Tibial nerve (tissue), 4 donors: ENCODE data around the gene S100A9. TPM values are rescaled to one million over a fixed set of nuclear protein-coding genes. Genes with fewer than 3 reads are reported as not detected.
"Not testable (repeated sequence)": the region's sequence is repeated elsewhere in the genome, so short reads cannot be mapped to it uniquely, and the experiment has no call there.

ENCODE experiments used
- DNase-seq, 2 donors: peaks; one replicate each; pipeline ENCODE4 v3.0.0-alpha.2; 2019; ENCODE audit warnings: low spot score in 2 of 2
- H3K27ac ChIP-seq, 4 donors: fragments of 200-600 bp; sonication (generic) in 3 of 4; one replicate each; pipeline ENCODE4 v1.5.1; 2017 to 2019; ENCODE audit warnings: mild to moderate bottlenecking in 1 of 4
- H3K27me3 ChIP-seq, 2 donors: fragments of 200-600 bp; sonication (generic) in 1 of 2; one replicate each; pipeline versions ENCODE4 v1.5.1 to v1.6.0; 2017 to 2019
- H3K36me3 ChIP-seq, 3 donors: fragments of 200-600 bp; sonication (generic); one replicate each; pipeline ENCODE4 v1.5.1; 2018 to 2019
- H3K4me1 ChIP-seq, 4 donors: fragments of 200-600 bp; sonication (generic) in 3 of 4; one replicate each; pipeline ENCODE4 v1.5.1; 2017 to 2019
- H3K4me3 ChIP-seq, 4 donors: fragments of 200-600 bp; sonication (generic) in 3 of 4; one replicate each; pipeline ENCODE4 v1.5.1; 2017 to 2019; ENCODE audit warnings: mild to moderate bottlenecking in 1 of 4, moderate library complexity in 1 of 4
- H3K9me3 ChIP-seq, 4 donors: fragments of 200-600 bp; sonication (generic) in 3 of 4; one replicate each; pipeline ENCODE4 v1.5.1; 2017 to 2019
- CTCF ChIP-seq, 5 experiments: fragments of 200-600 bp in 3 of 5; fragments of 450-650 bp in 2 of 5; sonication (generic) in 3 of 5; IDR thresholded peaks; one replicate each; pipeline ENCODE4 v1.5.1; 2016 to 2019; ENCODE audit warnings: antibody characterized with exemption in 5 of 5, mild to moderate bottlenecking in 3 of 5, moderate library complexity in 2 of 5
- EP300 ChIP-seq, 2 donors: sonication (generic); formaldehyde crosslinking; IDR thresholded peaks; one replicate each; pipeline ENCODE4 v1.6.1; 2017; ENCODE audit warnings: antibody characterized with exemption in 2 of 2, mild to moderate bottlenecking in 1 of 2
- POLR2A ChIP-seq, 2 donors: fragments of 450-650 bp; IDR thresholded peaks; one replicate each; pipeline ENCODE4 v1.6.1; 2017; ENCODE audit warnings: antibody characterized with exemption in 2 of 2, mild to moderate bottlenecking in 2 of 2, moderate library complexity in 2 of 2
- WGBS, 2 donors: methylation state at CpG; one replicate each; pipeline ENCODE4 v1.1.5; 2018; 5-methylcytosine and 5-hydroxymethylcytosine counted together
- total RNA-seq, 4 donors: library from RNA; depleted of rRNA; stranded (reverse); fragments of >200 nt; gene quantifications; one replicate each; pipeline ENCODE4 v1.1.0, GENCODE V29; 2016

Gene S100A9
- total RNA-seq, 4 donors from 2014 or later, result 58.8 to 793 (median 88.3) TPM

DNA sequence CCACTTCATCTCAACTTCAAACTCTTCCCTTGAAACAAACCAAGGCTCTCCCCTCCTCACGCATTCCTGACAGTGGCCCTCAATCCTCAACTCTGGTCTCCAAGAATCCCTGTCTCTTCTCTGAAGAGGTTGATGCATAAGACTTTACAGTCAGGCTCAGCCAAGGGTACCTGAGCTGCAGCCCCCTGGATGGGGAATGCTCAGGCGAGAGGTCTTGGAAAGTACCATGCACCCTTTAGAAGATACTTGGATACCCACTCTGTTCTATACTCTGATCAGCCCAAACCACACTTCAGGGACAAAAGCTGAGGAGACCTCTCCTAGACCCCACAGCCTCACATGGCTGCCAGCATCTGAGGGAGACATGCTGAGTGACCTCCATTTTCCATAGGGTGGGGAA, 44.4 kb upstream of the S100A9 start:
- no peaks in the 10 kb centered on the region for H3K27me3 ChIP-seq
- 87 to 91% methylated on average over 2 of the region's 2 CpGs for WGBS, 2 donors
- TF ChIP-seq EP300 (IDR thresholded peaks at IDR 0.05), result no peak
- no peak for TF ChIP-seq POLR2A (IDR thresholded peaks at IDR 0.05)
- no peak for TF ChIP-seq CTCF (IDR thresholded peaks at IDR 0.05)

DNA sequence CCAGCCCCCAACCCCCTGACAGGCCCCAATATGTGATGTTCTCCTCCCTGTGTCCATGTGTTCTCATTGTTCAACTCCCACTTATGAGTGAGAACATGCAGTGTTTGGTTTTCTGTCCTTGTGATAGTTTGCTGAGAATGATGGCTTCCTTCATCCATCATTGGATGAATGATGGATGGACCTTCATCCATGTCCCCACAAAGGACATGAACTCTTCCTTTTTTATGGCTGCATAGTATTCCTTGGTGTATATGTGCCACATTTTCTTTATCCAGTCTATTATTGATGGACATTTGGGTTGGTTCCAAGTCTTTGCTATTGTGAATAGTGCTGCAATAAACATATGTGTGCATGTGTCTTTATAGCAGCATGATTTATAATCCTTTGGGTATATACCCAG, 43.3 kb upstream of the S100A9 start:
- H3K9me3 ChIP-seq, result peaks cover 0 to 19% (median 0%) of the 10 kb centered on the region in 4 donors
- DNase-seq, H3K4me3 ChIP-seq: not testable (repeated sequence)

More for the DNA sequence above, 44.4 kb upstream of the S100A9 start:
- H3K4me3 ChIP-seq, result no peak overlapping the region
- no peak for DNase-seq
- H3K36me3 ChIP-seq, result no peaks in the 10 kb centered on the region
- peaks cover 0 to 14% (median 0%) of the 10 kb centered on the region in 4 donors for H3K9me3 ChIP-seq
- H3K27ac ChIP-seq, result no peak overlapping the region
- H3K4me1 ChIP-seq, result no peaks in the 10 kb centered on the region

DNA sequence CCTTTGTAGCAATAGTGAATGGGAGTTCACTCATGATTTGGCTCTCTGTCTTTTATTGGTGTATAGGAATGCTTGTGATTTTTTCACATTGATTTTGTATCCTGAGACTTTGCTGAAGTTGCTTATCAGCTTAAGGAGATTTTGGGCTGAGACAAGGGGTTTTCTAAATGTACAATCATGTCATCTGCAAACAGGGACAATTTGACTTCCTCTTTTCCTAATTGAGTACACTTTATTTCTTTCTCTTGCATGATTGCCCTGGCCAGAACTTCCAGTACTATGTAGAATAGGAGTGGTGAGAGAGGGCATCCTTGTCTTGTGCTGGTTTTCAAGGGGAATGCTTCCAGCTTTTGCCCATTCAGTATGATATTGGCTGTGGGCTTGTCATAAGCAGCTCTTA, 41.6 kb upstream of the S100A9 start:
- not testable (repeated sequence) for DNase-seq, H3K27me3 ChIP-seq, H3K27ac ChIP-seq, H3K36me3 ChIP-seq, H3K4me1 ChIP-seq, H3K4me3 ChIP-seq
- peaks cover 0 to 26% (median 0%) of the 10 kb centered on the region in 4 donors for H3K9me3 ChIP-seq

More for the DNA sequence above, 43.3 kb upstream of the S100A9 start:
- H3K27ac ChIP-seq, H3K27me3 ChIP-seq, H3K36me3 ChIP-seq, H3K4me1 ChIP-seq: not testable (repeated sequence)

DNA sequence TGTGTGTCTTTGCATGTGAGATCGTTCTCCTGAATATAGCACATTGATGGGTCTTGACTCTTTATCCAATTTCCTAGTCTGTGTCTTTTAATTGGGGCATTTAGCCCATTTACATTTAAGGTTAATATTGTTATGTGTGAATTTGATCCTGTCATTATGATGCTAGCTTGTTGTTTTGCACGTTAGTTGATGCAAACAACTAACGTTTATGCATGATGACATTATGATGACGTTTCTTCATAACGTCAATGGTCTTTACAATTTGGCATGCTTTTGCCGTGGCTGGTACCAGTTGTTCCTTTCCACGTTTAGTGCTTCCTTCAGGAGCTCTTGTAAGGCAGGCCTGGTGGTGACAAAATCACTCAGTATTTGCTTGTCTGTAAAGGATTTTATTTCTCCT, 39.5 kb upstream of the S100A9 start:
- H3K4me3 ChIP-seq, H3K27ac ChIP-seq, H3K36me3 ChIP-seq, H3K27me3 ChIP-seq, H3K4me1 ChIP-seq, DNase-seq: not testable (repeated sequence)
- peaks cover 0 to 45% (median 2%) of the 10 kb centered on the region in 4 donors for H3K9me3 ChIP-seq
- WGBS, 2 donors, result 87% methylated on average over 7 of the region's 7 CpGs

DNA sequence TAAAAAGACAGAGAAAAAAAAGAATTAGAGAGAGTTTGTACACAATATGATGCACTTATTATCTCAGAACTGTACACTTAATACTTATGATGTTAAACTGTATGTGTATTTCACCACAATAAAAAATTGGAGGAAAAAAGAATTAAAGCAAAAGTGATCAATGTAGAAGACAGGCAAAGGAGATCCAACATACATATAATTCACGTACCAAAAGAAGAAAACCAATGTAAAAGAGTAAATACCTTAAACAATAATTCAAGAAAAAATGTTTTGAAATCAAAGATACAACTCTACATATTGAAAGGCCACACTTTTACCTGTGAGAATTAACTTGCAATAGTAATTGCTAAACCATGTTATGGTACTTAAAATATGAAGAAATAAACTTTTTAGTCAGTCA, 35.1 kb upstream of the S100A9 start:
- TF ChIP-seq POLR2A (IDR thresholded peaks at IDR 0.05) (no peak), EP300 (IDR thresholded peaks at IDR 0.05) (no peak), CTCF (IDR thresholded peaks at IDR 0.05) (no peak)
- 0 to 58% methylated on average over 1 of the region's 1 CpG for WGBS, 2 donors
- no peak overlapping the region for H3K27ac ChIP-seq
- H3K4me3 ChIP-seq, result no peak overlapping the region
- H3K9me3 ChIP-seq, result peaks cover 0 to 51% (median 8%) of the 10 kb centered on the region in 4 donors
- no peak for DNase-seq
- no peaks in the 10 kb centered on the region for H3K4me1 ChIP-seq
- H3K27me3 ChIP-seq, result no peaks in the 10 kb centered on the region
- no peaks in the 10 kb centered on the region for H3K36me3 ChIP-seq

DNA sequence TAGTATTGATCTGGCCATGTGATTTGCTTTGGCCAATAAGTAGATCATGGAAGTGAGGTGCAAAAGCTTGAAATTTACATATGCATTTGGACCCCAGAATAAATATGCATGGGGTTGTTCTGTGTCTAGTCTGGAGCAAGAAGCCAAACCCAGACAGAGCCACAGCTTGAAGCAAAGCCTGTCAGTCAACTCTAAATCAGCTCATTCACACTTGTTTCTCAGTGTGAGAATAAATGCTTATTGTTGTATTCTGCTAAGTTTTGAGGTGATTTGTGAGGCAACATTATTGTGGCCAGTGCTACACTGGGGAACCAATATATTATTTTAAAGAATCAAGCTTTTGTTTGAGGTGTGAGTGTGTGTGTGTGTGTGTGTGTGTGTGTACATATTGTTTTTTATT, 32.7 kb upstream of the S100A9 start:
- no peak for DNase-seq
- Histone ChIP-seq H3K27me3 (no peaks in the 10 kb centered on the region), H3K36me3 (no peaks in the 10 kb centered on the region), H3K9me3 (peaks cover 0 to 56% (median 8%) of the 10 kb centered on the region in 4 donors), H3K4me1 (no peaks in the 10 kb centered on the region), H3K27ac (no peak overlapping the region), H3K4me3 (no peak overlapping the region)
- TF ChIP-seq EP300 (IDR thresholded peaks at IDR 0.05) (no peak), CTCF (IDR thresholded peaks at IDR 0.05) (no peak), POLR2A (IDR thresholded peaks at IDR 0.05) (no peak)

GRCh38 chr1:153333902-153334301, 23.8 kb upstream of the S100A9 start:
- DNase-seq, result no peak
- TF ChIP-seq EP300 (IDR thresholded peaks at IDR 0.05), result no peak
- no peak for TF ChIP-seq CTCF (IDR thresholded peaks at IDR 0.05)
- TF ChIP-seq POLR2A (IDR thresholded peaks at IDR 0.05), result no peak
- no peak overlapping the region for H3K4me3 ChIP-seq
- peaks cover 0 to 21% (median 0%) of the 10 kb centered on the region in 4 donors for H3K9me3 ChIP-seq
- H3K36me3 ChIP-seq, result no peaks in the 10 kb centered on the region
- H3K27ac ChIP-seq, result no peak overlapping the region
- H3K27me3 ChIP-seq, result no peaks in the 10 kb centered on the region
- H3K4me1 ChIP-seq, result no peaks in the 10 kb centered on the region
- 84 to 90% methylated on average over 1 of the region's 1 CpG for WGBS, 2 donors
